ENCODE data around the gene ZMYND15. TPM values are rescaled to one million over a fixed set of nuclear protein-coding genes. Genes with fewer than 3 reads are reported as not detected.

ZMYND15 gene
- total RNA-seq, 1 donor from 2014 or later = not detected

GRCh38 chr17:4786516-4786915 is 46.9 kb downstream of the ZMYND15 start:
- no peak overlapping the region for H3K4me3 ChIP-seq
- no peaks in the 10 kb centered on the region for H3K9me3 ChIP-seq (ENCODE audit: low read depth)
- H3K4me3 Mint-ChIP-seq = no peak overlapping the region
- H3K27ac Mint-ChIP-seq = no peak overlapping the region
- no peaks in the 10 kb centered on the region for H3K36me3 Mint-ChIP-seq
- no peak overlapping the region for H3K9ac ChIP-seq
- H3K36me3 ChIP-seq = no peaks in the 10 kb centered on the region
- peaks cover 9% of the 10 kb centered on the region for H4K20me1 ChIP-seq (ENCODE audit: low read depth)
- no peak overlapping the region for H3K27ac ChIP-seq
- peaks cover 92% of the 10 kb centered on the region for H3K27me3 ChIP-seq
- H3K27me3 Mint-ChIP-seq (ENCODE audit: insufficient read depth, low read depth) = peaks cover 20% of the 10 kb centered on the region
- peaks cover 13% of the 10 kb centered on the region for H3K4me1 ChIP-seq
- H3K9me3 Mint-ChIP-seq = no peaks in the 10 kb centered on the region
- peak overlapping the region; percentile 53 for H3K4me2 ChIP-seq
- DNase-seq (ENCODE audit: low spot score) = no peak
- H3F3A ChIP-seq (ENCODE audit: low read depth) = peaks cover 38% of the 10 kb centered on the region
- H2AFZ ChIP-seq (replicated peaks) = no peak overlapping the region
- H3K79me2 ChIP-seq (ENCODE audit: low read depth) = no peaks in the 10 kb centered on the region
- peaks cover 11% of the 10 kb centered on the region for H3K4me1 Mint-ChIP-seq
- TF ChIP-seq EZH2 (IDR thresholded peaks at IDR 0.05) (no peak), EZH2phosphoT487 (IDR thresholded peaks at IDR 0.05) (no peak), CTCF (IDR thresholded peaks at IDR 0.05) (no peak)

- Histone ChIP-seq H2AFZ (replicated peaks) (no peak overlapping the region), H3K27me3 (peaks cover 93% of the 10 kb centered on the region), H3K27ac (no peak overlapping the region), H3K4me2 (peak overlapping the region; percentile 95), H3F3A (ENCODE audit: low read depth) (peaks cover 38% of the 10 kb centered on the region), H3K36me3 (no peaks in the 10 kb centered on the region), H3K79me2 (ENCODE audit: low read depth) (no peaks in the 10 kb centered on the region), H3K4me3 (peak overlapping the region; percentile 85), H3K9me3 (ENCODE audit: low read depth) (no peaks in the 10 kb centered on the region), H4K20me1 (ENCODE audit: low read depth) (peaks cover 9% of the 10 kb centered on the region), H3K9ac (no peak overlapping the region), H3K4me1 (peaks cover 13% of the 10 kb centered on the region)
- H3K9me3 Mint-ChIP-seq = no peaks in the 10 kb centered on the region
- H3K36me3 Mint-ChIP-seq = no peaks in the 10 kb centered on the region
- peaks cover 11% of the 10 kb centered on the region for H3K4me1 Mint-ChIP-seq
- peak overlapping the region; percentile 77 for H3K4me3 Mint-ChIP-seq
- no peak overlapping the region for H3K27ac Mint-ChIP-seq
- no peak for DNase-seq (ENCODE audit: low spot score)
- peaks cover 22% of the 10 kb centered on the region for H3K27me3 Mint-ChIP-seq (ENCODE audit: insufficient read depth, low read depth)
- TF ChIP-seq CTCF (IDR thresholded peaks at IDR 0.05) = no peak
- TF ChIP-seq EZH2 (IDR thresholded peaks at IDR 0.05) = no peak
- TF ChIP-seq EZH2phosphoT487 (IDR thresholded peaks at IDR 0.05) = no peak
Observed at GRCh38 chr17:4788159-4788806, 48.6 kb downstream of the ZMYND15 start.

GRCh38 chr17:4788807-4789700 is 49.4 kb downstream of the ZMYND15 start, which contains the start of gene GLTPD2:
TSS of gene GLTPD2 (plus strand) at chr17:4788964. CDS start at chr17:4789012, 48 bp downstream.
- peaks cover 13% of the 10 kb centered on the region for H3K4me1 ChIP-seq
- Mint-ChIP-seq H3K27ac (no peak within 1 kb of the TSS), H3K4me1 (peaks cover 11% of the 10 kb centered on the region), H3K27me3 (ENCODE audit: insufficient read depth, low read depth) (peaks cover 24% of the 10 kb centered on the region), H3K4me3 (peak within 1 kb of the TSS; percentile 88), H3K36me3 (no peaks in the 10 kb centered on the region), H3K9me3 (no peaks in the 10 kb centered on the region)
- no peaks in the 10 kb centered on the region for H3K36me3 ChIP-seq
- peak within 1 kb of the TSS; percentile 81 for H2AFZ ChIP-seq (replicated peaks)
- peak; percentile 55 for DNase-seq (ENCODE audit: low spot score)
- H3K79me2 ChIP-seq (ENCODE audit: low read depth) = no peaks in the 10 kb centered on the region
- H3K9me3 ChIP-seq (ENCODE audit: low read depth) = no peaks in the 10 kb centered on the region
- H3K27me3 ChIP-seq = peaks cover 87% of the 10 kb centered on the region
- TF ChIP-seq EZH2phosphoT487 (IDR thresholded peaks at IDR 0.05) = peak; percentile 38
- TF ChIP-seq CTCF (IDR thresholded peaks at IDR 0.05) = no peak
- peak; percentile 85 for TF ChIP-seq EZH2 (IDR thresholded peaks at IDR 0.05)
- no peak within 1 kb of the TSS for H3K9ac ChIP-seq
- H3F3A ChIP-seq (ENCODE audit: low read depth) = peaks cover 38% of the 10 kb centered on the region
- H3K4me3 ChIP-seq = peak within 1 kb of the TSS; percentile 85
- H4K20me1 ChIP-seq (ENCODE audit: low read depth) = peaks cover 9% of the 10 kb centered on the region
- H3K27ac ChIP-seq = no peak within 1 kb of the TSS
- H3K4me2 ChIP-seq = peak within 1 kb of the TSS; percentile 95
